DND-41 (cell line): ENCODE measurements around the gene GPR18.
A peak's percentile ranks its signal among the peaks of the same experiment; 100 is the strongest.

Source experiments
- ATAC-seq: fragments of 200-7000 bp; cut with Tn5 transposase; 3 replicates; pipeline ENCODE4 v1.9.1; 2021; ENCODE audit warnings: low read depth; ENCODE audit not compliant: insufficient read depth
- DNase-seq: peaks from one replicate; pipeline ENCODE4 v3.0.0-alpha.2; 2020
- H2AFZ ChIP-seq: 2 replicates; pipeline ENCODE4 v1.6.0; 2012; ENCODE audit warnings: low read depth, low read length
- H3K27ac ChIP-seq: 2 replicates; pipeline ENCODE4 v1.5.1; 2012; ENCODE audit warnings: low read length, inconsistent platforms
- H3K27me3 ChIP-seq: fragments of 200-600 bp; sonication (generic); 2 replicates; pipeline ENCODE4 v1.6.0; 2012; ENCODE audit warnings: low read length, mild to moderate bottlenecking, inconsistent platforms; ENCODE audit not compliant: insufficient read depth, poor library complexity
- H3K36me3 ChIP-seq: 2 replicates; pipeline ENCODE4 v1.5.1; 2012; ENCODE audit warnings: low read length, inconsistent platforms; ENCODE audit not compliant: insufficient read depth
- H3K4me1 ChIP-seq: 2 replicates; pipeline ENCODE4 v1.5.1; 2012; ENCODE audit warnings: mild to moderate bottlenecking, low read length; ENCODE audit not compliant: insufficient read depth
- H3K4me2 ChIP-seq: 2 replicates; pipeline ENCODE4 v1.6.0; 2012; ENCODE audit warnings: mild to moderate bottlenecking, moderate library complexity, low read length, inconsistent platforms; ENCODE audit not compliant: insufficient read depth
- H3K4me3 ChIP-seq, 2 experiments: fragments of 200-600 bp in 1 of 2; shearing (Covaris generic) in 1 of 2; 2 replicates each; pipeline ENCODE4 v1.5.1; 2012 to 2016; ENCODE audit warnings: inconsistent platforms in 2 of 2, low read length in 2 of 2, mild to moderate bottlenecking in 2 of 2, low read depth in 1 of 2, moderate library complexity in 1 of 2
- H3K79me2 ChIP-seq: 2 replicates; pipeline ENCODE4 v1.6.0; 2012; ENCODE audit warnings: low read length, inconsistent platforms; ENCODE audit not compliant: insufficient read depth
- H3K9ac ChIP-seq: 2 replicates; pipeline ENCODE4 v1.6.0; 2012; ENCODE audit warnings: low read depth, mild to moderate bottlenecking, inconsistent platforms, low read length, moderate library complexity
- H3K9me3 ChIP-seq: 2 replicates; pipeline ENCODE4 v1.5.1; 2012; ENCODE audit warnings: low read length, moderate library complexity, mild to moderate bottlenecking, inconsistent platforms; ENCODE audit not compliant: insufficient read depth, severe bottlenecking
- H4K20me1 ChIP-seq: 2 replicates; pipeline ENCODE4 v1.6.0; 2012; ENCODE audit warnings: low read length; ENCODE audit not compliant: insufficient read depth
- EZH2 ChIP-seq: IDR thresholded peaks from 3 replicates; pipeline ENCODE4 v1.6.1; 2012; ENCODE audit warnings: borderline replicate concordance, low read depth, mild to moderate bottlenecking, moderate library complexity, low read length, inconsistent platforms; ENCODE audit not compliant: severe bottlenecking
- TF ChIP-seq, protein P1 (sequence below): IDR thresholded peaks from 2 replicates; pipeline ENCODE4 v1.5.1; 2012; ENCODE audit warnings: borderline replicate concordance, low read length, moderate library complexity, mild to moderate bottlenecking; ENCODE audit not compliant: poor library complexity, severe bottlenecking; ENCODE audit errors: extremely low read depth

The GPR18 gene

DNA sequence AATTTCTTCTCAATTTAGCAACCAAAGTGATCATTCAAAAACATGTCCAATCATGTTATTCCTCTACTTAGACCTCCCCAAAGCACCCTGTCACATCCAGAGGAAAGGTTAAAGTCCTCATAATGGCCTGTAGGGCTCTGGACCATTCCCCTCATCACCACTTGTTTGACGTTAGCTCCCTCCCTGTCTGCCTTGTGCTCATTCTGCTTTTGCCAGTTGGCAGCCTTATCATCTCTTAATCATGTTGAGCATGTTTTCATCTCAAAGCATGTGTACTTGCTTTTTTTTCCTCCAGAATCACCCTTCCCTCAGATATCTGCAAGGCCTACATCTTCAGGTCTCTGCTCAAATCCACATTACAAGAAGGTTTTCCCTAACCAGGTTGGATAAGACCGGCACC, 31.7 kb downstream of the GPR18 start:
- Histone ChIP-seq H3K4me1 (peaks cover 53% of the 10 kb centered on the region), H3K4me3 (no peak overlapping the region), H4K20me1 (peaks cover 62% of the 10 kb centered on the region), H2AFZ (no peak overlapping the region), H3K27ac (peak overlapping the region; percentile 31), H3K79me2 (peaks cover 97% of the 10 kb centered on the region), H3K9ac (no peak overlapping the region), H3K36me3 (peaks cover 14% of the 10 kb centered on the region), H3K9me3 (no peaks in the 10 kb centered on the region), H3K4me2 (no peak overlapping the region), H3K27me3 (no peaks in the 10 kb centered on the region)
- DNase-seq: no peak
- no peak for ATAC-seq
- no peak for TF ChIP-seq EZH2
- TF ChIP-seq, protein P1, sequence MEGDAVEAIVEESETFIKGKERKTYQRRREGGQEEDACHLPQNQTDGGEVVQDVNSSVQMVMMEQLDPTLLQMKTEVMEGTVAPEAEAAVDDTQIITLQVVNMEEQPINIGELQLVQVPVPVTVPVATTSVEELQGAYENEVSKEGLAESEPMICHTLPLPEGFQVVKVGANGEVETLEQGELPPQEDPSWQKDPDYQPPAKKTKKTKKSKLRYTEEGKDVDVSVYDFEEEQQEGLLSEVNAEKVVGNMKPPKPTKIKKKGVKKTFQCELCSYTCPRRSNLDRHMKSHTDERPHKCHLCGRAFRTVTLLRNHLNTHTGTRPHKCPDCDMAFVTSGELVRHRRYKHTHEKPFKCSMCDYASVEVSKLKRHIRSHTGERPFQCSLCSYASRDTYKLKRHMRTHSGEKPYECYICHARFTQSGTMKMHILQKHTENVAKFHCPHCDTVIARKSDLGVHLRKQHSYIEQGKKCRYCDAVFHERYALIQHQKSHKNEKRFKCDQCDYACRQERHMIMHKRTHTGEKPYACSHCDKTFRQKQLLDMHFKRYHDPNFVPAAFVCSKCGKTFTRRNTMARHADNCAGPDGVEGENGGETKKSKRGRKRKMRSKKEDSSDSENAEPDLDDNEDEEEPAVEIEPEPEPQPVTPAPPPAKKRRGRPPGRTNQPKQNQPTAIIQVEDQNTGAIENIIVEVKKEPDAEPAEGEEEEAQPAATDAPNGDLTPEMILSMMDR: no peak

DNA sequence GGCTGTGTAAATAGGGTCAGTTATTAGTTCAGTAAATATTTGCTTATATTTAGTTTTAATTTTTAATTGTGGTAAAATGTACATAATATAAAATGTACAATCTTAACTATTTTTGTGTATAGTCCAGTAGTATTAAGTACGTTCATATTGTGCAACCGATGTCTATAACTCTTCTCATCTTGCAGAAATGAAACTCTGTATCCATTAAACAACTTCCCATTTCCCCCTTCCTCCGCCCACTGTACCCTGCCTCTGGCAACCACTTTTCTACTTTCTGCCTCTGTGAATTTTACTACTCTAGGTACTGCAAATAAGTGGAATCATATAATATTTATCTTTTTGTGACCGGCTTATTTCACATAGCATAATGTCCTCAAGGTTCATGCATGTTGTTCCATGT, 33.1 kb downstream of the GPR18 start:
- Histone ChIP-seq H3K36me3 (peaks cover 16% of the 10 kb centered on the region), H3K79me2 (peaks cover 92% of the 10 kb centered on the region), H3K4me1 (peaks cover 67% of the 10 kb centered on the region), H3K4me3 (no peak overlapping the region), H3K9me3 (no peaks in the 10 kb centered on the region), H3K27me3 (no peaks in the 10 kb centered on the region), H3K9ac (no peak overlapping the region), H4K20me1 (peaks cover 55% of the 10 kb centered on the region), H3K27ac (no peak overlapping the region), H2AFZ (no peak overlapping the region), H3K4me2 (no peak overlapping the region)
- ATAC-seq: no peak
- no peak for TF ChIP-seq EZH2
- TF ChIP-seq, protein P1: no peak
- no peak for DNase-seq

DNA sequence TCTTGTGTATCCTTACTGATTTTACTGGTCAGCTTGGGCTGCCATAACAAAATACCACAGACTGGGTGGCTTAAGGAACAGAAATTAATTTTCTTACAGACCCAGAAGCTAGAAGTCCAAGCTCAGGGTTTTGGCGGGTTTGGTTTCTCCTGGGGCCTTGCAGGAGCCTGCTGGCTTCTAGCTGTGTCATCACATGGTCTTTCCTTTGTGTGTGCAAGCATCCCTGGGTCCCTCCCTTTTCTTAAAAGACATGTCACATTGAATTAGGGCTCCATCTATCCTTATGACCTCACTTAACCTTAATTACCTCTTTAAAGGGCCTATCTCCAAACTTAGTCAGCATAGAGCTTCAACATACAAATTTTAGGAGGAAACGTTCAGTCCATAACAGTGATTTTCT, 34.2 kb downstream of the GPR18 start:
- Histone ChIP-seq H4K20me1 (peaks cover 46% of the 10 kb centered on the region), H3K79me2 (peaks cover 92% of the 10 kb centered on the region), H3K4me3 (no peak overlapping the region), H3K4me1 (peaks cover 69% of the 10 kb centered on the region), H3K36me3 (peaks cover 16% of the 10 kb centered on the region), H2AFZ (no peak overlapping the region), H3K27me3 (no peaks in the 10 kb centered on the region), H3K27ac (no peak overlapping the region), H3K9ac (no peak overlapping the region), H3K9me3 (no peaks in the 10 kb centered on the region), H3K4me2 (no peak overlapping the region)
- ATAC-seq (no peak), DNase-seq (no peak)
- TF ChIP-seq, protein P1: no peak
- no peak for TF ChIP-seq EZH2

DNA sequence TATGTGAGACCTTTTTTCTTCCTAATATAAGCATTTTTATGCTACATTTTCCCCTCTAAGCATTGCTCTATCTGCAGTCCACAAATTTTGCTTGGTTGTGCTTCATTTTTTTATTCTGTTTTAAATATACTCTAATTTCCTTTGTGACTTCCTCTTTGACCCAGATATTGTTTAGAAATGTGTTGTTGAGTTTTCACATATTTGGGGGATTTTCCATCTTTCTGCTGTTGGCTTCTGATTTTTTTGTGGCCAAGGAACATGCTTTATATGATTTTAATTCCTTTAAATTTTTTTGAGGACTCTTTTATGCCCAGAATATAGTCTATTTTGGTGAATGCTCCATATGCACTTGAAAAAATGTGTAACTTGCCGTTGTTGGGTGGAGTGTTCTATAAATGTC, 34.6 kb downstream of the GPR18 start:
- ATAC-seq (no peak), DNase-seq (no peak)
- no peak overlapping the region for H3K4me2 ChIP-seq
- no peaks in the 10 kb centered on the region for H3K9me3 ChIP-seq
- no peaks in the 10 kb centered on the region for H3K27me3 ChIP-seq
- no peak overlapping the region for H3K27ac ChIP-seq
- TF ChIP-seq EZH2: no peak
- TF ChIP-seq, protein P1: no peak
- peaks cover 43% of the 10 kb centered on the region; the same call in 1 of the 2 replicates for H4K20me1 ChIP-seq
- peaks cover 69% of the 10 kb centered on the region for H3K4me1 ChIP-seq
- peaks cover 92% of the 10 kb centered on the region for H3K79me2 ChIP-seq
- no peak overlapping the region for H2AFZ ChIP-seq
- no peak overlapping the region for H3K9ac ChIP-seq
- H3K4me3 ChIP-seq: no peak overlapping the region
- peaks cover 16% of the 10 kb centered on the region for H3K36me3 ChIP-seq
